GM19035 (cell line): ENCODE results near the gene CALHM5.
"Not testable (repeated sequence)": the region's sequence is repeated elsewhere in the genome, so short reads cannot be mapped to it uniquely, and the experiment has no call there.

Source experiments
- ATAC-seq: cut with Tn5 transposase; IDR thresholded peaks from one replicate; pipeline ENCODE4 v1.9.1; 2021; ENCODE audit not compliant: unreplicated experiment

The CALHM5 gene, protein sequence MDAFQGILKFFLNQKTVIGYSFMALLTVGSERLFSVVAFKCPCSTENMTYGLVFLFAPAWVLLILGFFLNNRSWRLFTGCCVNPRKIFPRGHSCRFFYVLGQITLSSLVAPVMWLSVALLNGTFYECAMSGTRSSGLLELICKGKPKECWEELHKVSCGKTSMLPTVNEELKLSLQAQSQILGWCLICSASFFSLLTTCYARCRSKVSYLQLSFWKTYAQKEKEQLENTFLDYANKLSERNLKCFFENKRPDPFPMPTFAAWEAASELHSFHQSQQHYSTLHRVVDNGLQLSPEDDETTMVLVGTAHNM

DNA sequence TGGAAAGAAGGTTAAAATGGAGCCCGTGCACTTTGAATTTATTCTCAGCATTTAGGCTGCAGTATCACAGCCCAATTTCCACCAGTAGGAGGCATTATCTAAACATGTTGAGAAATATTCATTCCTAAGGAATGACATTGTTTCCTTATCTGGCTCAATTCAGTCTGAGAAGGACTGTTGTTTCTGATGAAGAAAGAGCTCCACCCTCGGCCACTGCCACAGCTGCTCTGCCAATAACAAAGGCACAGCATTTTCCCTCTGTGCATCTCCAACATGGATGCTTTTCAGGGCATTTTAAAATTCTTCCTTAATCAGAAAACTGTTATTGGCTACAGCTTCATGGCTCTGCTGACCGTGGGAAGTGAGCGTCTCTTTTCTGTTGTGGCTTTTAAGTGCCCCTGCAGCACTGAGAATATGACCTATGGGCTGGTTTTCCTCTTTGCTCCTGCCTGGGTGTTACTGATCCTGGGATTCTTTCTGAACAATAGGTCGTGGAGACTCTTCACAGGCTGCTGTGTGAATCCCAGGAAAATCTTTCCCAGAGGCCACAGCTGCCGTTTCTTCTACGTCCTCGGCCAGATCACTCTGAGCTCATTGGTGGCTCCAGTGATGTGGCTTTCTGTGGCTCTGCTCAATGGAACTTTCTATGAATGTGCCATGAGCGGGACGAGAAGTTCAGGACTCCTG, at the start of gene CALHM5:
Gene CALHM5 (plus strand): TSS at position 216 of the 687 bp plus-strand sequence. CDS start 58 bp downstream, at position 274.
- ATAC-seq, result no peak

DNA sequence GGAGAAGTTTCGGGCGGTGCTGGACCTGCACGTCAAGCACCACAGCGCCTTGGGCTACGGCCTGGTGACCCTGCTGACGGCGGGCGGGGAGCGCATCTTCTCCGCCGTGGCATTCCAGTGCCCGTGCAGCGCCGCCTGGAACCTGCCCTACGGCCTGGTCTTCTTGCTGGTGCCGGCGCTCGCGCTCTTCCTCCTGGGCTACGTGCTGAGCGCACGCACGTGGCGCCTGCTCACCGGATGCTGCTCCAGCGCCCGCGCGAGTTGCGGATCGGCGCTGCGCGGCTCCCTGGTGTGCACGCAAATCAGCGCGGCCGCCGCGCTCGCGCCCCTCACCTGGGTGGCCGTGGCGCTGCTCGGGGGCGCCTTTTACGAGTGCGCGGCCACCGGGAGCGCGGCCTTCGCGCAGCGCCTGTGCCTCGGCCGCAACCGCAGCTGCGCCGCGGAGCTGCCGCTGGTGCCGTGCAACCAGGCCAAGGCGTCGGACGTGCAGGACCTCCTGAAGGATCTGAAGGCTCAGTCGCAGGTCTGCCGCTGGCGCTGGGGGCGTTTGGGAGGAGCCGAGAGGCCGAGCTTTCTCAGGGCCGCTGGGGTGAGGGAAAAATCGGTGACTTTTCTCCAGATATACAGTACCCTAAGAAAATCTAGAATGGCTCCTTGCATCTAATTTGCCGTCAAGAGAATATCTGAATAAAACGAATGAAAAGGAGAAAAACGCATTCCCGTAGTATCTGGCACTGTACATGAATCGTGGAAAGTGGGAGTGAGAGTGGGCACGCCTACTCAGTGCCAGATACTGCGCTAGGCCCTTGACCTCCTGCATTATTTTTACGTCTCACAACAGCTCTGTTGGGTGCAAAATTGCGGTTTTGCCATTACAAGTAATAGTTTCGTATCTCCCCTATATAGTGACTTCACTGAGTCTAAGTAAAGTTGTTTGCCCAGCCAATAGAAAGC, 49.2 kb upstream of the CALHM5 start:
- ATAC-seq, result peak; percentile 84

DNA sequence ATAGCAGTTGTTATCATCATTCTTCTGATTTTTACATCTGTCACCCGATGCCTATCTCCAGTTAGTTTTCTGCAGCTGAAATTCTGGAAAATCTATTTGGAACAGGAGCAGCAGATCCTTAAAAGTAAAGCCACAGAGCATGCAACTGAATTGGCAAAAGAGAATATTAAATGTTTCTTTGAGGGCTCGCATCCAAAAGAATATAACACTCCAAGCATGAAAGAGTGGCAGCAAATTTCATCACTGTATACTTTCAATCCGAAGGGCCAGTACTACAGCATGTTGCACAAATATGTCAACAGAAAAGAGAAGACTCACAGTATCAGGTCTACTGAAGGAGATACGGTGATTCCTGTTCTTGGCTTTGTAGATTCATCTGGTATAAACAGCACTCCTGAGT, 48.1 kb upstream of the CALHM5 start:
- ATAC-seq, result no peak

DNA sequence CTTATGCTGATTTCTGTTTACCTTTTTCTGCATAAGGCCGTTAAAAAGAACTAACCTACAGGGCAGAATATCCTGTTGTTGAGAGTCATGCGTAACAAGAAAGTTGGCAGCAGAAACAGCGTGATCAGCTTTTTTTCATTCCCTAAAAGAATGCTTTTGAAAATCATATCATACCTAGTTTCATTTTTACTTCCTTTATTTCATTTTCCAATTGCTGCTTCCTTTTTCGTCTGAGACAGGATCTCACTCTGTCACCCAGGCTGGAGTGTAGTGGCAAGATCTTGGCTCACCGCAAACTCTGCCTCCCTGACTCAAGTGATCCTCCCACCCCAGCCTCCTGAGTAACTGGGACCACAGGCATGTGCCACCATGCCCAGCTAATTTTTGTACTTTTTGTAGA, 46.2 kb upstream of the CALHM5 start:
- no peak for ATAC-seq

DNA sequence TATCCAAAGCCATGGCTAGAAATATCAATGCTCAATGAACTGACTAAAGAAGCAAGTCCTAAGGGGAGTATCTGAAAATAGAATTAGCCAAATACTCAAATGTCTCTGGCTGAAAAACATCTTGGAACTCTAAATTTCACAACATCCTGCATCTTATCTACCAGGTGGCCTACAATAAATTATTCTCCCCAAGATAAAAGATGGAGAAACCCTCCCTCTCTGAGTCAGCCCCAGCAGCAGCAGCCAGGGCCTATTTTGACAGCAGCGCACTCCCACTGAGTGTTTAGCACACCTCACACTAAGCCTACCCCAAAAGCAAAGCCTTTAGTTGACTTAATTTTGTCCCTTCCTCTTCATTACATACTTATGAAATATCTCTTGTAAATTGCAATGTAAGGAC, 44.3 kb upstream of the CALHM5 start:
- no peak for ATAC-seq

DNA sequence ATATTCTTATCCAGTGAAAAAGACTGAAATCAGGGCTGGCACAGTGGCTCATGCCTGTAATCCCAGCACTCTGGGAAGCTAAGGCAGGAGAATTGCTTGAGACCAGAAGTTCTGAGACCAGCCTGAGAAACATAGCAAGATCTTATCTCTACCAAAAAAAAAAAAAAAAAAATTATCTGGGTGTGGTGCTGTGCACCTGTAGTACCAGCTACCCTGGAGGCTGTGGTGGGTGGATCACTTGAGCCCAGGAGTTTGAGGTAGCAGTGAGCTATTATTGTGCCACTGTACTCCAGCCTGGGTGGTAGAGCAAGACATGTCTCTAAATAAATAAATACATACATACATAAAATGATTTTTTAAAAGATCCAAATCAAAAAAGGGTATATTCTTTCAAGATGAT, 43.9 kb upstream of the CALHM5 start:
- no peak for ATAC-seq

DNA sequence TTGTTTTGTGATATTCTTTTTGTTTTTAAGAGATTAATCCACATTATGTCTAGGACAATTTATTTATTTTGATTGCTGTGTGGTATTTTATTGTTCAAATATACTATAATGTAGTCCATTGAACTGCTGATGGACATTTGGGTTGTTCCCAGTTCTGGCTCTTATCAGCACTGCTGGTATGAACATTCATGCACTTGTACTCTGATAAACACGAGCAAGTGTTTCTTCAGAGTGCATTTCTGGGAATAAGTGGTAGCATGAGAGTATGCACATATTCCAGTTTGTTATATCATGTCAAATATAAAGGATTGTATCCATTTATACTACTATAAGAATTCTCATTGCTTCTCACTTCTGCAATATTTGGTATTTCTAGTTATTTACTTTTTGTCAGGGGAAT, 43.1 kb upstream of the CALHM5 start:
- no peak for ATAC-seq

DNA sequence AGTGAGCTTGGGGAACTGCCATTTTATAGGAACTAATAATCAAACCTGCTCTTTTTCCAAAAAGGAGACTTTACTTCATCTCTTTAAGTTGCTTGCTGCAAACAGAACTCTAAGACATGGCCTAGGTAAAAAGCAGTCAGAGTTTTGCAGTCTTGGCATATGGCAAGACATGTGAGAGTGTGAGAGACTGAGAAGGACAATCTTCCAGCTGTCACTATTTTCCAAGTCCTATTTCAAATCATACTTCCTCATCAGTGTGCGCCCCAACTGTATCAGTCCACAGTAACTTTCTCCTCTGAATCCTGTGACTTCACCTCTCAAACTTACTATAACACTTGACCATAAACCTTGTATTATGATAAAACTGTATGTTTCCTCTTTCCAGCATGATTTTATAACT, 39.9 kb upstream of the CALHM5 start:
- ATAC-seq, result no peak

DNA sequence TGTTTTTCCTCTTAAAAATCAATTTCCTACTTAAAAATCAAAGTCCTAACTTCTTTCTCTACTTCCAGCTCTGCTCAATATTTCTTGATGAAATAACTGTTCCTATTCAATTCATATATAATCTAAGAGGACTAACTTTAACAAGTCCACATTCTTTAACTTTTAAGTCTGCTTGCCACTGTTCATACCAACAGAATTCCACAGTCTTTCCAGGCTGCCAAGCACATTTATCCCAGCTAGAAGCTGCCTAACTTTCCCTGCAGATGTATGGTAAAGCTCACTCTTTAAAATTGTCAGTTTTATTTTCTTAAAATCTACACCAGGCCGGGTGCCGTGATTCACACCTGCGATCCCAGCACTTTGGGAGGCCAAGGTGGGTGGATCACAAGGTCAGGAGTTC, 38.7 kb upstream of the CALHM5 start:
- no peak for ATAC-seq

DNA sequence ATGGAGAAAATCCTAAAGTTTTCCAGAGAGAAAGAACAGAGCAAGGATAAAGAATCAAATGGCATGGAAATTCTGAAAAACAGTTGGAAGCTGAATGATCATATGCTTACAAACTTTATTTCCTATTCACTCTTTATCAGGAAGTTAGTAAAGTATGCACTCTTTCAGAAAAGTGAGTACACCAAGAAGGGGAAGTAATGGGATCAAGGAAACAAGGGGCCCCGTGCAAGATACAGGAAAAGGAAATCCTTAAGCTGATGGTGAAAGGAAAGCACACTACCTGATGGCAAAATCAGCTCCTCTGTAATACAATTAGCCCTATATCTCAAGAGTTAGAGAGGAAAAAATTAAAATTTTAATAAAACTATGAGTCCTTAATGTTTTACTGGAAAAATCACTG, 36.3 kb upstream of the CALHM5 start:
- ATAC-seq, result no peak

DNA sequence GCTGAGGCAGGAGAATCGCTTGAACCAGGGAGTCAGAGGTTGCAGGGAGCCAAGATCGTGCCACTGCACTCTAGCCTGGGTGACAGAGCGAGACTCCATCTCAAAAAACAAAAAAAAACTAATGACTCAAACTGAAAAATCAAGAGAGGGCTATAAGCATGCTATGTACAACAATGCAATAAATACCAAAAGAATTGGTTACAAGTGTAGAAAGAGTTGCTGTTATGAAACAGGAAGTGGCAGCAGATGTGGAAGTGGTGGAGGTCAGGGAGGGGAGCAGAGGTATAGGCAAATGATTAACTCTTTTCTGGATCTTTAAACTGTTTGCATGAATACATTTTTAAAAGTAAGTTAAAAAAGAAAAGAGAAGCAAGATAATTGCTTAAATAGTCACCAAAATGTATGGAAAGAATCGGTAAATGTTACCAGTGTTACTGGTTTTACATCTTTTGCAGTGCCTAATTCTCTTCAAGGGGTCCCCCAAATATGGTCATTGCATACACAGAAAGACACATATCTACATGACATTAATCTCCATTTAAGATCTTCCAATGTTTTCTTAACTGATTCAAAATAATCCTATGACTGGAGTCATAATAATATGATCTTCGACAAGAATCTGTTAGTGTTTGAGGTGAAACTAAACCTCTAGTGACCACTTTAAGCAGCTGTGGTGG, 35.3 kb upstream of the CALHM5 start:
- ATAC-seq, result peak; percentile 100

DNA sequence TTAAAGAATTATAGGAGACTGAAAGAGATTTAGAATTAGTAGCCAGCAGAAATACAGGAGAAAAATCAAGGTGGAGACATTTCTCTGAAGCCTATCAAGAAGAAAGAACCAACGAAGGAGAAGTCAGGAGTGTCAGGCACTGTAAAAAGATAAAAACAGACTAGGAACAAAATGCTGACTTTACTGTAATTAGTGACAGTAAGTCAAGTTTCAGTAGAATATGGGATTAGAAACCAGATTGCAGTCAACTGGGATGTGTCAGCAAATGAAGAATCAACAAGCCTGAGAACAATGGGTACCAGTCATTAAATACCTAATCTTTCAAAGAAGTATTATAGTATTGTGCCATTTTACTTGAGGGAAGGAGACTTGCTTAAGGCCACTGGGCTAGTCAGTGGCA, 28.7 kb upstream of the CALHM5 start:
- ATAC-seq, result no peak

DNA sequence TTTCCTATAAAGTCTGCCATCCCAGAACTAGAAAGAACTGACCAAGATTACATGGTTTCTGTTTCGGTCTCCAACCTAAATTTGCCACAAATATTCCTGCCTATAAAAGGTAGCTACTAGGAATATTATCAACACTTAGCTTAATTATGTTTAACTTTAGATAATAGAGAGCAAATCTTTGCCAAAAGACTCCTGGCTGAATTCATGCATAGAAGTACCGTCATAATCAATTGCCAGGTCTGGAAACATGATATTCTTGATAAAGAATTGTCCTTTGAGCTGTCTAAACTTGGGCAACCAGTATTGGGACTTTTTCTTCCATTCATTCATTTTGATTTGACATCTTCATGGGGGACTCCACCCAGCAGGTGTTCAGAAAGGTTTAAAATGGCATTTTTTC, 27.8 kb upstream of the CALHM5 start:
- ATAC-seq, result no peak

DNA sequence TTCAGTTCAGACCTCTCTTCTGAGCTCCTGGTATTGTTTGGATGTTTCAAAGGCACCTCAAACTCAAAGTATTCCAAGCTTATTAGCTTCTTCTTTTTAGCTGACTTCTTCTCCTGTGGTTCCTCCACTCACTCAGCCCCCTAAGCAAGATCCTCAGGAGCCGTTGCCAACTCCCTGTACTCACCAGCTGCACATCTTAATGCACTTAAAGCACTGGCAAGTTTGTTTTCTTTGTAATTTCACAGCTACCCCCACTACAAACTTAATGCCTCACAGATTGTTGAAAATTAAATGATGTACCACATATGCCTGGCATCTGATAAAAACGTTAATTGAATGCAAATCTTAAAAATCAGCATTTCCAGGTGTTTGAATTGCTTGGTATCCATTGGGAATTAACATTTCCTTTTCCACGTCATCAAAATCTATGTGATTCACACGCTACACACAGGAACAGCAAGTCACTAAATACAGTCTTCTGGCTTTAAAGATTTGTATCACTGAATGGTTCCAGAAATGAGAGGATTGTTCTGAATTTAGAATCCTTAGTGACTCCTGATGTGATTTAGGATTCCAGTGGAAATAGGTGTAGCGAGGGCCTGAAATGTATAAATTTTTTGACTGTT, 25.8 kb upstream of the CALHM5 start:
- no peak for ATAC-seq

DNA sequence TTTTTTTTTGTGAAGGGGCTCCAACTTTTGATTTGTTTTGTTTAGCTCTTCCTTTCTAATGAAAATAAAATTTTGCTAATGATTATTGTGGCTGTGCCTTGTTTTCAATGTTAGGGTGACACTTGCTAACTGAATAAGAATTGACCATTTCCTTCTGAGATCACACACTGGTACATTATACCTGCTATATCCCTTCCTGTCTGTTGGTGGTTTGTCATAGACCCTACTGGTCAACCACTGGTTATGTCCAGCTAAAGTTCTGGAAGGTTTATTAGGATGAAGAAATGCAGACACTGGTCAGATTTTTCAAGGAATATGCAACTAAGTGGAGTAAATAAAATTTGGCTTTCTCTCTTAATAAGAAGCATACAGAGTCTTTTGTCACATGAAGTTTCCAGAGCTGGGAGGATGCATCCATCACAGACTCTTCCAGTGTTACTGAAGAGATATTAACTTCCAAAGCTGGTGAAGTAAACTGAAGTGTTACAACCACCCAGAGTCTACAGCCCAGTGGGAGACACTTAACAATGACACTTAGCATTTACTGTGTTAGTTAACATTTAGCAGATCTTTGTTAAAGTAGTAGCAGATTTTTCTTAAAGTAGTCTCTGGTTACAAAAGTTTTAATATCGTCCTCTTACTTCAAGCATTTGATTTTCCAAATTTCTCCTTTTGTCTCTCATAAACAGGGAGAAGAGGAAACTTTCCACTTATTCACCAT, 19.7 kb upstream of the CALHM5 start:
- no peak for ATAC-seq

DNA sequence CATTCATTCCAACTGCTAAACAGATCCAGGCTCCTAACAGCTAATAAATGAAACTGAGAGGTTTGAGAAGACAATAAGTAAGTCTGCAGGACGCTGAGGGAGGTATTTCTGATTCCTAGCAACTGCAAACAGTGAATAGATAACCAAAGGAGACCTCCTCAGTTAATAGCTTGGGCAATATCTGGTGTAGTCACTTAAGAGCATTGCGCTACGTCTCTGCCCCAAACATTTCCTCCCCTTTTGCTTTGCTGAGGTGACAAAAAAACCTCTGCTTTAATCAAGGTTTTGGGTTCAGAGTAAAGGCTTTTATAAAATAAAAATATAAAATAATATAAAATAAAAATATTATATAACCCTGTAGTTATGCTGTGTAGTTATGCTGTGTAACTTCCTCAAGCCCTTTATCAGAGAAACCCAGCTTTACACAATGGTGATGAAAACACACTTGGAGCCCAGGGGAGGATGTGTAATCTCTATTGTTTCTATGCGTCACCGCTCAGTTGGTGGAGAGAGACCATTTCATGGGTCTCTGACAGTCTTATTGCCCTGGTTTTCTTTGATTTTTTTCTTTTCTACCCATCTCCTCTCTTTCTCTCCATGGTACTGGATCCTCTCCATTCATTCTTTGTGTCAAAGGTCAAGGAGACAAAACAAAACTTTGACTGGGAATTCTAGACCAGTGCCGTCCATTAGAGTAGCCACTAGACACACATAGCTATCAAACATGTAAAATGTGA, 18.9 kb upstream of the CALHM5 start:
- no peak for ATAC-seq

DNA sequence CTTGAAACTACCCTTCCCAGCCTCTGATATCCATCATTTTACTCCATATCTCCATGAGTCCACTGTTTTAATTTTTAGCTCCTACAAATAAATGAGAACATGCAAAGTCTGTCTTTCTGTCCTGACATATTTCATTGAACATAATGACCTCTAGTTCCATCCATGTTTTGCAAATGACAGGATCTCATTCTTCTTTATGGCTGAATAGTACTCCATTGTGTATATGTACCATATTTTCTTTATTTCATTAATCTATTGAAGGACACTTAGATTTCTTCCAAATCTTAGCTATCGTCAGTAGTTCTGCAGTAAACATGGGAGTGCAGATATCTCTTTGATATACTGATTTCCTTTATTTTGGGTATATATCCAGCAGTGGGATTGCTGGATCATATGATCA, 16.3 kb upstream of the CALHM5 start:
- ATAC-seq, result not testable (repeated sequence)

DNA sequence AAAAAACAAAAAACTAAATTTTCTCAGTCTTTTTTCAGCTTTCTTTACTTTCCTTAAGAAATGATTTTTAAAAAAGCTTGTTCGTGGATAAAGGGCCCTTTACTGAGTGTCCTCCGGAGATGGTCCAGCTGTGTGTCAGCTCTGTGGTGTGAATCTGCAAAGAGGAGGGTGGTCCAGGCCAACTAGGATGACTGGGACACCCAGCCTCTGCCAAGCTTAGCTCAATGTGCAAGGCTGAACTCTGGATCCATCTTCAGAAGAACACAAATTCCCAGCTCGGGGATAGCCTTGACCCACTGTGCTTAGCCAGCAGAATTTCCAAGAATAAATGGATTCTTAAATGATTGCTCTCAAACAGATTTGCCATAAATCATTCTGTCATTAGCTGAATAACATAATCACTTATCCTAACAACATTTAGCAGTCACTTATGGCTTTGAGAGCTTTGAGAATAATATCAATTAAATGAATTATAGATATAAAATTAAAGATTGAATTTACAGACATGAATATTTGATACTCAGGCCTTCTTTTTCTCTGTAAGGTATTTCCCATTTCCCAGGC, 14.2 kb upstream of the CALHM5 start:
- no peak for ATAC-seq

DNA sequence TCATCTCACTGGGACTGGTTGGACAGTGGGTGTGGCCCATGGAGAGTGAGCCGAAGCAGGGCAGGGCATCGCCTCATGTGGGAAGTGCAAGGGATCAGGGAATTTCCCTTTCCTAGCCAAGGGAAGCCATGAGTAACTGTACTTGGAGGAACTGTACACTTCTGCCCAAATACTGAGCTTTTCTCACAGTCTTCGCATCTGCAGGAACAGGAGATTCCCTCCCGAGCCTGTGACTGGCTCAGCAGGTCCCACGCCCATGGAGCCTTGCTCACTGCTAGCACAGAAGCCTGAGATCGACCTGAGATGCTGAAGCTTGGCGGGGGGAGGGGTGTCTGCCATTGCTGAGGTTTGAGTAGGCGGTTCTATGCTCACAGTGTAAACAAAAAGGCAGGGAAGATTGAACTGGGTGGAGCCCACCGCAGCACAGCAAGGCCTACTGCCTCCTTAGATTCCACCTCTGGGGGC, 10.4 kb upstream of the CALHM5 start:
- no peak for ATAC-seq
